Upper lobe of left lung (tissue), 6 donors: ENCODE measurements around the gene BRAF. TPM values are rescaled to one million over a fixed set of nuclear protein-coding genes. Genes with fewer than 3 reads are reported as not detected.
"Not testable (repeated sequence)": the region's sequence is repeated elsewhere in the genome, so short reads cannot be mapped to it uniquely, and the experiment has no call there.

Experiments
- ATAC-seq, 2 donors: fragments of 200-7000 bp; cut with Tn5 transposase; one replicate each; pipeline ENCODE4 v1.9.1; 2022; ENCODE audit warnings: mild to moderate bottlenecking in 2 of 2, moderate library complexity in 2 of 2; ENCODE audit not compliant: low FRiP score in 2 of 2
- DNase-seq, 2 donors: peaks; one replicate each; pipeline ENCODE4 v3.0.0-alpha.2; 2019 to 2020
- H3K27ac ChIP-seq, 4 donors: fragments of 200-600 bp; sonication (generic); one replicate each; pipeline ENCODE4 v1.5.1; 2016 to 2019
- H3K27me3 ChIP-seq, 4 donors: fragments of 200-600 bp; sonication (generic); one replicate each; pipeline ENCODE4 v1.5.1; 2017 to 2019
- H3K36me3 ChIP-seq, 4 donors: fragments of 200-600 bp; sonication (generic); one replicate each; pipeline ENCODE4 v1.5.1; 2016 to 2019
- H3K4me1 ChIP-seq, 4 donors: fragments of 200-600 bp; sonication (generic); one replicate each; pipeline ENCODE4 v1.5.1; 2018 to 2019
- H3K4me3 ChIP-seq, 4 donors: fragments of 200-600 bp; sonication (generic); one replicate each; pipeline ENCODE4 v1.5.1; 2017 to 2019; ENCODE audit warnings: mild to moderate bottlenecking in 2 of 4, moderate library complexity in 1 of 4
- H3K9me3 ChIP-seq, 4 donors: fragments of 200-600 bp; sonication (generic); one replicate each; pipeline ENCODE4 v1.5.1; 2018 to 2019
- EP300 ChIP-seq, 4 donors: sonication (generic); formaldehyde crosslinking; IDR thresholded peaks; one replicate each; pipeline ENCODE4 v1.5.1; 2017; ENCODE audit warnings: antibody characterized with exemption in 4 of 4, control low read depth in 2 of 4
- POLR2A ChIP-seq, 4 donors: fragments of 450-650 bp; IDR thresholded peaks; one replicate each; pipeline ENCODE4 v1.5.1; 2016 to 2017; ENCODE audit warnings: antibody characterized with exemption in 4 of 4, mild to moderate bottlenecking in 2 of 4
- POLR2AphosphoS5 ChIP-seq, 2 donors: sonication (generic); formaldehyde crosslinking; IDR thresholded peaks; one replicate each; pipeline ENCODE4 v1.5.1; 2017; ENCODE audit warnings: antibody characterized with exemption in 2 of 2
- WGBS, 2 donors: methylation state at CpG; one replicate each; pipeline ENCODE4 v1.1.5; 2017 to 2018; 5-methylcytosine and 5-hydroxymethylcytosine counted together
- total RNA-seq, 6 donors: library from RNA; depleted of rRNA in 4 of 6; stranded (reverse); fragments of >200 nt in 4 of 6; gene quantifications; one replicate each; pipeline versions ENCODE4 v1.1.0 to v1.2.1, GENCODE V29; 2016 to 2021
- TF ChIP-seq, protein P1 (sequence below), 6 experiments: fragments of 450-650 bp in 4 of 6; fragments of 200-600 bp in 2 of 6; sonication (generic) in 2 of 6; IDR thresholded peaks; one replicate each; pipeline ENCODE4 v1.5.1; 2016 to 2019; ENCODE audit warnings: antibody characterized with exemption in 6 of 6
- donor health status: DM: no; HTN: no; CAD: no; lungs with moderate emphysema.
- donor health status: DM: no; HTN: yes; CAD: no; lungs with severe emphysema.

The BRAF gene
- total RNA-seq, 6 donors from 2014 or later, result 31.1 to 106 (median 46.0) TPM

DNA sequence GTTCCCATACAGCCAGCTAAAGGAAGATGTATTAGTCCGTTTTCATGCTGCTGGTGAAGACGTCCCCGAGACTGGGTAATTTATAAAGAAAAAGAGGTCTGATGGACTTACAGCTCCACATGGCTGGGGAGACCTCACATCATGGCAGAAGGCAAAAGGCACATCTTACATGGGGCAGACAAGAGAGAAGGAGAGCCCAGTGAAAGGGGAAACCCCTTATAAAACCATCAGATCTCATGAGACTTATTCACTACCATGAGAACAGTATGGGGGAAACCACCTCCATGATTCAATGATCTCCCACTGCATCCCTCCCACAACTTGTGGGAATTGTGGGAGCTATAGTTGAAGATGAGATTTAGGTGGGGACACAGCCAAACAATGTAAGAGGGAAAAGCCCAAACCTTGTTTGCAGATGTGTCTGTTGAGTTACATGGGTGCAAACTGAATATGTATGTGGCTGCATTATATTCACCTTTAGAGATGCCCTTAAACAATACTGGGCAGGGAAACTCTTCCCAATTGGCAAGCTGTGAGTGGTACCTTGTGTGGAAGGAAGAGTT, 13.1 kb upstream of the BRAF start:
- H3K27me3 ChIP-seq, result no peaks in the 10 kb centered on the region
- TF ChIP-seq POLR2A (IDR thresholded peaks at IDR 0.05), result no peak
- no peak for TF ChIP-seq EP300 (IDR thresholded peaks at IDR 0.05)
- TF ChIP-seq, protein P1, sequence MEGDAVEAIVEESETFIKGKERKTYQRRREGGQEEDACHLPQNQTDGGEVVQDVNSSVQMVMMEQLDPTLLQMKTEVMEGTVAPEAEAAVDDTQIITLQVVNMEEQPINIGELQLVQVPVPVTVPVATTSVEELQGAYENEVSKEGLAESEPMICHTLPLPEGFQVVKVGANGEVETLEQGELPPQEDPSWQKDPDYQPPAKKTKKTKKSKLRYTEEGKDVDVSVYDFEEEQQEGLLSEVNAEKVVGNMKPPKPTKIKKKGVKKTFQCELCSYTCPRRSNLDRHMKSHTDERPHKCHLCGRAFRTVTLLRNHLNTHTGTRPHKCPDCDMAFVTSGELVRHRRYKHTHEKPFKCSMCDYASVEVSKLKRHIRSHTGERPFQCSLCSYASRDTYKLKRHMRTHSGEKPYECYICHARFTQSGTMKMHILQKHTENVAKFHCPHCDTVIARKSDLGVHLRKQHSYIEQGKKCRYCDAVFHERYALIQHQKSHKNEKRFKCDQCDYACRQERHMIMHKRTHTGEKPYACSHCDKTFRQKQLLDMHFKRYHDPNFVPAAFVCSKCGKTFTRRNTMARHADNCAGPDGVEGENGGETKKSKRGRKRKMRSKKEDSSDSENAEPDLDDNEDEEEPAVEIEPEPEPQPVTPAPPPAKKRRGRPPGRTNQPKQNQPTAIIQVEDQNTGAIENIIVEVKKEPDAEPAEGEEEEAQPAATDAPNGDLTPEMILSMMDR (IDR thresholded peaks at IDR 0.05), result no peak
- TF ChIP-seq POLR2AphosphoS5 (IDR thresholded peaks at IDR 0.05), result no peak
- H3K9me3 ChIP-seq, result no peaks in the 10 kb centered on the region
- WGBS, 2 donors, result 71 to 93% methylated on average over 3 of the region's 3 CpGs
- ATAC-seq (no peak), DNase-seq (no peak)
- H3K4me1 ChIP-seq, result no peaks in the 10 kb centered on the region
- no peak overlapping the region for H3K27ac ChIP-seq
- no peak overlapping the region for H3K4me3 ChIP-seq
- no peaks in the 10 kb centered on the region for H3K36me3 ChIP-seq

DNA sequence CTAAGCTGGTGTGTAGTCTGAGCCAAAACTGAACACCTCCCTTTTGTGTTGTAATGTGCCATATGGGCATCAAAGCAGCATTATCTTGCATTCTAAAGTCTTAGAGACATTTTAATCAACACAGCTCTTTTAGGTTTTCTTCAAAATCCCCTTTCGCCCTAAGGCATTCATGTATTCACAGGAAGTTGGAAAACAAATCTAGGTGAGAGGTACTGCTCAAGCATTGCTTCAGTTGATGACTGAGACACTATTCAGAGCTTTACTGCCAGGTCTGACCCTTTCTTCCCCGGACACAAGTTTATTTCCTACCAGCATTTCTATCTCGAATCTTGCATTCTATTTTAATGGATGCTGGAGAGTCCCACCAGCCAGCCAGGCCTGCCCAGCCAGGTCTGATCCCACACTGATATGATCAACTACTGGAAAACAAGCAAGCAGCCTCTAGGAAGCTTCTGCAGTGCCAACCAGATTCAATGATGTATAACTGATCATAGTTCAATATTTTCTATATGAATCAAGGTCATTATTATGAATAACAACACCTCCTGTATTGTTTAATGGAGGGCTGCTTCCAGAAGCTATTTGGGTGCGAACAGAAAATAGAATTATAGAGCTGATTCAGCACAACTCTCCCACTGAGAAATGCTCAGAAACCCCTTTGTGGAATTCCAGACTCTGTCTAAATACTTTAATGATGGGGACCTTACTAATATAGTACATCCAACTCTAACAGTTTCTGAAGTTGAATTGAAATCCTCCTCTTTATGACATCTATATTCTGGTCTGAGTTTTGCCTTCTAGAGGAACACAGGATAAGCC, 4.0 kb upstream of the BRAF start:
- H3K4me1 ChIP-seq, result peaks cover 0 to 8% (median 4%) of the 10 kb centered on the region in 4 donors
- H3K27me3 ChIP-seq, result no peaks in the 10 kb centered on the region
- no peak overlapping the region for H3K4me3 ChIP-seq
- TF ChIP-seq POLR2AphosphoS5 (IDR thresholded peaks at IDR 0.05) (no peak), POLR2A (IDR thresholded peaks at IDR 0.05) (no peak), EP300 (IDR thresholded peaks at IDR 0.05) (no peak)
- TF ChIP-seq, protein P1 (IDR thresholded peaks at IDR 0.05), result no peak
- ATAC-seq (no peak), DNase-seq (no peak)
- no peaks in the 10 kb centered on the region for H3K36me3 ChIP-seq
- WGBS, 2 donors, result 83 to 88% methylated on average over 4 of the region's 4 CpGs
- no peak overlapping the region for H3K27ac ChIP-seq
- H3K9me3 ChIP-seq, result no peaks in the 10 kb centered on the region

DNA sequence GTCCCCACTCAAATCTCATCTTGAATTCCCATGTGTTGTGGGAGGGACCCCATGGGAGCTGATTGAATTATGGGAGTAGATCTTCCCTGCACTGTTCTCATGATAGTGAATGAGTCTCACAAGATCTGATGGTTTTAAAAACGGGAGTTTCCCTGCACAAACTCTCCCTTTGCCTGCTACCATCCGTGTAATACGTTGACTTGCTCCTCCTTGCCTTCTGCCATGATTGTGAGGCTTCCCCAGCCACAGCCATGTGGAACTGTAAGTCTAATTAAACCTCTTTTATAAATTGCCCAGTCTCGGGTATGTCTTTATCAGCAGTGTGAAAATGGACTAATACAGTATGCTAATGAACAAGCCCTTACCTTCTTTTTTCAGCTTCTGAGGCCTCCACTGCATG, 3.2 kb upstream of the BRAF start:
- not testable (repeated sequence) for H3K27me3 ChIP-seq, H3K27ac ChIP-seq, DNase-seq, ATAC-seq, H3K9me3 ChIP-seq, H3K4me3 ChIP-seq, H3K36me3 ChIP-seq
- 84 to 89% methylated on average over 4 of the region's 4 CpGs for WGBS, 2 donors
- H3K4me1 ChIP-seq, result peaks cover 5 to 14% (median 11%) of the 10 kb centered on the region in 4 donors

DNA sequence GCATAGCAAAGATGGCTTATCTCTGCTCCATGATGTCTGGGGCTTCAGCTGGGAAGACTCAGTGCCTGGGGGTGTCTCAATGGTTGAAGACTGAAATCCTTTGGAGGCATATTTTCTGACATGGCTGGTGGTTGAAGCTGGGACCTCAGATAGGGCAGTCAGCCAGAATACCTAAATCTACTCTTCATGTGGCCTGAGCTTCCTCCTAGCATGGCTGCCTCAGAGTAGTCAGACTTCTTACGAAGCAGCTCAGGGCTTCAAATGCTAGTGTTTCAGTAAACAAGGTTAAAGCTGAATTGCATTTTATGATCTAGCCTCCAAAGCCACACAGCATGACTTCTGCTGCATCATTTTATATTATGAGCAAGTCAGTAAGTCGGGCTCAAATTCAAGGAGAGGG, 2.6 kb upstream of the BRAF start:
- H3K4me3 ChIP-seq, result no peak overlapping the region
- TF ChIP-seq, protein P1 (IDR thresholded peaks at IDR 0.05), result no peak
- TF ChIP-seq EP300 (IDR thresholded peaks at IDR 0.05) (no peak), POLR2A (IDR thresholded peaks at IDR 0.05) (no peak), POLR2AphosphoS5 (IDR thresholded peaks at IDR 0.05) (no peak)
- peaks cover 11 to 20% (median 17%) of the 10 kb centered on the region in 4 donors for H3K4me1 ChIP-seq
- H3K27ac ChIP-seq, result no peak overlapping the region
- H3K9me3 ChIP-seq, result no peaks in the 10 kb centered on the region
- ATAC-seq, result no peak
- 88 to 100% methylated on average over 2 of the region's 2 CpGs for WGBS, 2 donors
- DNase-seq, result no peak
- no peaks in the 10 kb centered on the region for H3K27me3 ChIP-seq
- H3K36me3 ChIP-seq, result no peaks in the 10 kb centered on the region

DNA sequence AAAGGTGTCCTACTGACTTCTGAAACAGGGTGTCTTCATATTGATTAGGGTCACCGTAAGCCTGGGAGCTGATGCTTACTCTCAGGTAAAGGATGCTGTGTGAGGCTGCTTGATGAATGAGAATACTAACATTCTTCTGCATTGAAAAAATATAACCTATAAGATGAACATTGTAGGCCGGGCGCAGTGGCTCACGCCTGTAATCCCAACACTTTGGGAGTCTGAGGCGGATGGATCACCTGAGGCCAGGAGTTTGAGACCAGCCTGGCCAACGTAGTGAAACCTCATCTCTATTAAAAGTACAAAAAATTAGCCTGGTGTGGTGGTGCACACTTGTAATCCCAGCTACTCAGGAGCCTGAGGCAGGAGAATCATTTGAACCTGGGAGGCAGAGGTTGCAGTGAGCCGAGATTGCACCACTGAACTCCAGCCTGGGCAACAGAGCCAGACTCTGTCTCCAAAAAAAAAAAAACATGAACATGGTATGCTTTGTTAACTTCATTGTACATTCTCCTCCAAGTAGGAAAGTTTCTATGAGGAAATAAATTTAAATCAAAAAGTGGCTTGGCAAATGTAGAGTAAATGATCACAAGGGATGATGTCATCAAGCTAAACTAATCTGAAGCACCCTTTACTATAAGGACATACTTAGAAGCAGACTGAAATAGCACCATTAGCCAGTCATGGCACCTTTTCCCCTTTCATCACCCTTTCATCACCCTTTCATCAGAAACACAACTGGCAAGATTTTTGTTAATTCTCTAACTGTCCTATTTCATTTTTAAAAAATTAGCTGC, 1.5 kb upstream of the BRAF start:
- 94 to 98% methylated on average over 7 of the region's 7 CpGs for WGBS, 2 donors
- DNase-seq (no peak), ATAC-seq (no peak)
- H3K27me3 ChIP-seq, result no peaks in the 10 kb centered on the region
- H3K36me3 ChIP-seq, result no peaks in the 10 kb centered on the region
- peak in 1 of 4 donors; percentile 7 for TF ChIP-seq EP300 (IDR thresholded peaks at IDR 0.05)
- TF ChIP-seq, protein P1 (IDR thresholded peaks at IDR 0.05), result no peak
- no peaks in the 10 kb centered on the region for H3K9me3 ChIP-seq
- H3K27ac ChIP-seq, result no peak overlapping the region
- H3K4me1 ChIP-seq, result peaks cover 17 to 30% (median 22%) of the 10 kb centered on the region in 4 donors
- H3K4me3 ChIP-seq, result no peak overlapping the region
